GM12874 (cell line): ENCODE measurements around the gene PALM2AKAP2.

Experiments used
- TF ChIP-seq, protein P1 (sequence below): IDR thresholded peaks from 2 replicates; pipeline ENCODE4 v1.5.1; 2011; ENCODE audit warnings: low read depth, mild to moderate bottlenecking, control low read depth, low read length, moderate library complexity; ENCODE audit not compliant: insufficient read depth

PALM2AKAP2 gene

DNA sequence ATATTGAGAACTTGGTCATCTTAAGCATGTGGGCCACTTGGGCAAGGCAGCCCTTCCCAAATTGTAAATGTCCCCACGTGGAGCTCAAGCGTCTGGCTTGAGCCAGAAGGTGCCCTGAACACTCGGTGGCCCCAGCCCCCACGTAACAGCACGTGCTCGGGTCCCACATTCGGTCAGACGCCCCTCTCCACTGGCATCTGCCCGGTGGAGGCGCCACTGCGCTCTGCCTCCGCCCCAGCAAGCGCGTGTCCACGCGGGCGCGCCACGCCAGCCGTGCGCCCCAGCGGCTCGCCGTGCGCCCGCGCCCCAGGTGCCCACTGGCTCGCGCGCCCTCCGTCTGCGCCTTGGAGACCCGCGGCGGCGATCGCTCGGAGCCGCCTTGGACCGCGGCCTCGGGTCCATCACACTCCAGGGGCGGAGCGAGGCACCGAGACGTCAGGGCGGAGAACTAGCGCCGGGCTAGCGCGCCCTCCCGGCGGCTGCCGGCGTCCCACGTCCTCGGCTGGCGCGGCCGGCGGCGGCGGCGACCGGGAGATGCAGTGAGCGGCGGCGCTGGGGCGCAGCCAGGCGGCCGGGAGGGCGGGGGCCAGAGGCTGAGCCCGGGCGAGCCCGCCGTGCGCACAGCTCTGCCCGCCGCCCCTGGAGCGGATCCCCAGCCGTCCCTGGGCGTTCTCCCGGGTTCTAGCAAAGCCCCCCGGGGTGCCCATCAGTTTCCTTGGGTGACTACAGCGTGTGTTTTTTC is at the start of gene PALM2AKAP2:
TSS of gene PALM2AKAP2 (plus strand) at position 488 of the 742 bp plus-strand sequence. CDS start 291 bp downstream, outside the sequence.
- TF ChIP-seq, protein P1, sequence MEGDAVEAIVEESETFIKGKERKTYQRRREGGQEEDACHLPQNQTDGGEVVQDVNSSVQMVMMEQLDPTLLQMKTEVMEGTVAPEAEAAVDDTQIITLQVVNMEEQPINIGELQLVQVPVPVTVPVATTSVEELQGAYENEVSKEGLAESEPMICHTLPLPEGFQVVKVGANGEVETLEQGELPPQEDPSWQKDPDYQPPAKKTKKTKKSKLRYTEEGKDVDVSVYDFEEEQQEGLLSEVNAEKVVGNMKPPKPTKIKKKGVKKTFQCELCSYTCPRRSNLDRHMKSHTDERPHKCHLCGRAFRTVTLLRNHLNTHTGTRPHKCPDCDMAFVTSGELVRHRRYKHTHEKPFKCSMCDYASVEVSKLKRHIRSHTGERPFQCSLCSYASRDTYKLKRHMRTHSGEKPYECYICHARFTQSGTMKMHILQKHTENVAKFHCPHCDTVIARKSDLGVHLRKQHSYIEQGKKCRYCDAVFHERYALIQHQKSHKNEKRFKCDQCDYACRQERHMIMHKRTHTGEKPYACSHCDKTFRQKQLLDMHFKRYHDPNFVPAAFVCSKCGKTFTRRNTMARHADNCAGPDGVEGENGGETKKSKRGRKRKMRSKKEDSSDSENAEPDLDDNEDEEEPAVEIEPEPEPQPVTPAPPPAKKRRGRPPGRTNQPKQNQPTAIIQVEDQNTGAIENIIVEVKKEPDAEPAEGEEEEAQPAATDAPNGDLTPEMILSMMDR, result no peak

DNA sequence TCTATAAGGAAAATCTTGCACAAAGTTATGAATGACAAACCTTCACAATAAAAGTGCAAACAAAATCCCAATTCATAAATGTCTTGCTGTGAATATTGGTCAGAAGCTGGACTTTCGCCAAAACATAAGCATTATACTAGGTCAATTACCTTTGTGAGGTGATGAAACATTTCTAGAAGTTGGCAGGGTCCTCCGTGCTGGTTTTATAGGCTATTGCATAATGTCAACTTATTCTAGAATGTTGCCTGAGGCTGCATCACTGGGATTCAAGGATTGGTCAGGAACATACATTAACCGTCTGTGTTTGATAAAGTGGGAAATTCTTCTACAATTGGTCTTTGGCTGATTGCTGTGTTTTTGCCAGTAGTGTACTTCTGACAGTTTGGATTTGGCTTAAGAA is 49.8 kb upstream of the PALM2AKAP2 start:
- TF ChIP-seq, protein P1, result no peak

DNA sequence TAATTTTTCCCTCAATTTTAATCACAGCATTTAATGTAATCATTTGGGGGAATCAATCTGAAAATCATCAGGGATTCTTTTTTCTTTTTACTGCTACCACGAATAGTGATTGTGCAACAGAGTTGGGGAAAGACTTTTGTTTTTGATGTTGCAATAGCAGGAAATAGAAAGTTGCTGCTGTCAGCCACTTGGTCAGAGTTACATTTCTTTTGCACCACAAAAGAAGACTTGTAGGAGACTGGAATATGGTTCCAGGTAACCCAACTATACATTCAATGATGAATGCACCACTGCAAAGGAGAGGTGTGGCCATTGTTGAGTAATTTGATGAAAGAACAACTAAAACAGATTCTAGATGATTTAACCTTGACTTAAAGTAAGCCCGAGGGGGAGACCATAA is 46.3 kb upstream of the PALM2AKAP2 start:
- TF ChIP-seq, protein P1, result no peak

DNA sequence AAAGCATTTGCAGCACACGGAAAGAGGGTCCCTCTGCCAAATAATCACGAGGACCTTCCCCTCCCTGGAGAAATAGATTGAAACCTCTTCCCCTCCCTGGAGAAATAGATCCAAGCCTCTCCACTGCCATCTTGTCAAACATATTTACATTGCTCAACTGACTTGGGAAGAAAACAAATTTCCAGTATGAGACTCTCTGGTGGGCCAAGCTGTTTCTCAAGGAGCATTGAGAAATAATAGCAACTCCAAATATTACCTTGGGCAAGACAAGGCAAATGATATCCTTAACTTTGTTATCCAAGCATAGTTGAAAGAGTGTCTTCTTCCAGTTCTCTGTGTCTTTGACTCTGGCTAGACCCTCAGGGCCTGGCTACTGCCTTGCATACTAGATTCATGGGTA is 45.2 kb upstream of the PALM2AKAP2 start:
- TF ChIP-seq, protein P1, result no peak

DNA sequence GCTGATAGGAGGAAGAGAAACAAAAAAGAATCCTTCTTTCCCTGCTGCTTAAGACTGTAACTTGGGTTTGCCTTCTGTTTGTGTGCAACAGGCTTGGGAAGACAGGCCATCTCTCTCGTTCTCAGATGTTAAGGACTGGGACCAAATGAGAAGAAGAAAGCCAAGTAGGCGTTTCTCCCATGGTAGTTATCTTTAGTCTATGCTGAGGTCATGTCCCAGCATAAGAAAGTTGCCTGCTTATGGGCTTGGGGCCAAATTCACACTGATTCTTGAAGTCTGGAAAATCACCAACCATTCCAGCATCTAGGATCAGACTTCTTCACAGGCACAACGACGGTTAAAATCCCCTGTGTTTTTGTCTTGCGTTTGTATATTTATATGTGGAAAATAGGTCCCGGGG is 44.2 kb upstream of the PALM2AKAP2 start:
- TF ChIP-seq, protein P1, result no peak

DNA sequence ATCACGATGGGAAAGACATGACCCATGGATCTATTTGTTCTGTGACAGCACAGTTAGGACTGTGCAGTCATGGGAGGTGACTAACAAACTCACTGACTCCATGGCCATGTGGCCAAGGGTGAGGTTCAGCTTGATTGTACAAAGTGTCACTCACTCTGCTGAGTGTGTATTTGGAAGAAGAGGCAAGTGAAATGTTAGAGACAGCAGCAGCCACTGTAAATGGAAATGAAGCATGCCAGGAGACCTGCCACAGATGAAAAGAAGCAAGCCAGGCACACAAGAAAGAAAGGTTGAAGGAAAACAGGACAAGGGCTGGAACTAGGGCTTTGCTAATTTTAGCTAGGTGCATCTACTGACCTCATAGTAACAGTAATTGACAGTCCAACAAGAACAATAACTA is 42.7 kb upstream of the PALM2AKAP2 start:
- TF ChIP-seq, protein P1, result no peak

DNA sequence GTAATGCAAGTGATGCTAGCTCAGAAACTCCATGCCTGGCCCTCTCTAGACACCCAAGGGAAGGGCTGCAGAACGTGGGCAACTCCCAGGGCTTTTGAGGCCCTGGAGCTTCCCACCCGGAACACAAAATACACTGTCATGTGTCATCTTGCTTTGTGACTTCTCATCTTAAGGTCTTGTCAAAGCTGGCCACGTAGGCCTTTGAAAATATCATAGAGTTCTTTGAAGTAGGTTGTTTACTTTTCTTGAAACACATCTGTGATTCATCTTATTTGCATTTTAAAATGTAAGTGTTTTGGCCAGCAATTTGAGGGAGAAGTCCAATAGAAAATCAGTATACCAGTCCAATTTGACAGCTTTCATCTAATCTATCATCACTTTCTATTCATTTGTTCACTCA is 40.2 kb upstream of the PALM2AKAP2 start:
- TF ChIP-seq, protein P1, result no peak
